Activated naive CD8-positive, alpha-beta T cell (primary cell): ENCODE measurements around the gene CXXC5.

Source experiments
- H3K27ac Mint-ChIP-seq: one replicate; pipeline ENCODE4 v1.8.0; 2021; ENCODE audit warnings: mixed read lengths
- H3K27me3 Mint-ChIP-seq: one replicate; pipeline ENCODE4 v1.8.0; 2021; ENCODE audit warnings: mixed read lengths
- H3K36me3 Mint-ChIP-seq: one replicate; pipeline ENCODE4 v1.8.0; 2021; ENCODE audit warnings: mixed read lengths
- H3K4me1 Mint-ChIP-seq: one replicate; pipeline ENCODE4 v1.8.0; 2021; ENCODE audit warnings: low read depth, mixed read lengths
- H3K4me3 Mint-ChIP-seq: one replicate; pipeline ENCODE4 v1.8.0; 2021; ENCODE audit warnings: mild to moderate bottlenecking, mixed read lengths
- H3K9me3 Mint-ChIP-seq: one replicate; pipeline ENCODE4 v1.8.0; 2021; ENCODE audit warnings: low read depth, mixed read lengths

Gene CXXC5

GRCh38 chr5:139635191-139635590 is 13.0 kb upstream of the CXXC5 start:
- Mint-ChIP-seq H3K27ac (peak overlapping the region; percentile 46), H3K36me3 (no peaks in the 10 kb centered on the region), H3K4me3 (no peak overlapping the region), H3K9me3 (no peaks in the 10 kb centered on the region), H3K4me1 (peaks cover 40% of the 10 kb centered on the region), H3K27me3 (no peaks in the 10 kb centered on the region)

GRCh38 chr5:139635606-139636206 is 12.4 kb upstream of the CXXC5 start:
- H3K27ac Mint-ChIP-seq, result peak overlapping the region; percentile 70
- H3K27me3 Mint-ChIP-seq, result no peaks in the 10 kb centered on the region
- peak overlapping the region; percentile 77 for H3K4me3 Mint-ChIP-seq
- H3K36me3 Mint-ChIP-seq, result no peaks in the 10 kb centered on the region
- H3K4me1 Mint-ChIP-seq, result peaks cover 40% of the 10 kb centered on the region
- H3K9me3 Mint-ChIP-seq, result no peaks in the 10 kb centered on the region

- peak overlapping the region; percentile 70 for H3K27ac Mint-ChIP-seq
- H3K4me1 Mint-ChIP-seq, result peaks cover 40% of the 10 kb centered on the region
- H3K27me3 Mint-ChIP-seq, result no peaks in the 10 kb centered on the region
- H3K4me3 Mint-ChIP-seq, result peak overlapping the region; percentile 77
- H3K9me3 Mint-ChIP-seq, result no peaks in the 10 kb centered on the region
- no peaks in the 10 kb centered on the region for H3K36me3 Mint-ChIP-seq
Observed at GRCh38 chr5:139636207-139636792, 11.8 kb upstream of the CXXC5 start.

GRCh38 chr5:139636975-139637408 is 11.2 kb upstream of the CXXC5 start:
- H3K27me3 Mint-ChIP-seq, result no peaks in the 10 kb centered on the region
- no peaks in the 10 kb centered on the region for H3K36me3 Mint-ChIP-seq
- H3K4me3 Mint-ChIP-seq, result peak overlapping the region; percentile 77
- peaks cover 40% of the 10 kb centered on the region for H3K4me1 Mint-ChIP-seq
- H3K27ac Mint-ChIP-seq, result peak overlapping the region; percentile 70
- no peaks in the 10 kb centered on the region for H3K9me3 Mint-ChIP-seq

GRCh38 chr5:139637438-139638089 is 10.6 kb upstream of the CXXC5 start:
- H3K9me3 Mint-ChIP-seq, result no peaks in the 10 kb centered on the region
- H3K27me3 Mint-ChIP-seq, result no peaks in the 10 kb centered on the region
- H3K27ac Mint-ChIP-seq, result no peak overlapping the region
- H3K36me3 Mint-ChIP-seq, result no peaks in the 10 kb centered on the region
- peaks cover 38% of the 10 kb centered on the region for H3K4me1 Mint-ChIP-seq
- peak overlapping the region; percentile 53 for H3K4me3 Mint-ChIP-seq

- H3K27me3 Mint-ChIP-seq, result no peaks in the 10 kb centered on the region
- no peaks in the 10 kb centered on the region for H3K36me3 Mint-ChIP-seq
- H3K4me1 Mint-ChIP-seq, result peaks cover 36% of the 10 kb centered on the region
- H3K9me3 Mint-ChIP-seq, result no peaks in the 10 kb centered on the region
- H3K27ac Mint-ChIP-seq, result no peak overlapping the region
- H3K4me3 Mint-ChIP-seq, result peak overlapping the region; percentile 53
Observed at GRCh38 chr5:139638090-139638735, 9.9 kb upstream of the CXXC5 start.

- no peaks in the 10 kb centered on the region for H3K9me3 Mint-ChIP-seq
- H3K27ac Mint-ChIP-seq, result no peak overlapping the region
- peaks cover 34% of the 10 kb centered on the region for H3K4me1 Mint-ChIP-seq
- no peaks in the 10 kb centered on the region for H3K27me3 Mint-ChIP-seq
- no peaks in the 10 kb centered on the region for H3K36me3 Mint-ChIP-seq
- no peak overlapping the region for H3K4me3 Mint-ChIP-seq
Observed at GRCh38 chr5:139638736-139639618, 9.2 kb upstream of the CXXC5 start.

- peak overlapping the region; percentile 5 for H3K27ac Mint-ChIP-seq
- H3K36me3 Mint-ChIP-seq, result no peaks in the 10 kb centered on the region
- H3K4me3 Mint-ChIP-seq, result no peak overlapping the region
- H3K9me3 Mint-ChIP-seq, result no peaks in the 10 kb centered on the region
- peaks cover 34% of the 10 kb centered on the region for H3K4me1 Mint-ChIP-seq
- H3K27me3 Mint-ChIP-seq, result no peaks in the 10 kb centered on the region
Observed at GRCh38 chr5:139639619-139640380, 8.3 kb upstream of the CXXC5 start.

- Mint-ChIP-seq H3K27ac (no peak overlapping the region), H3K9me3 (no peaks in the 10 kb centered on the region), H3K4me3 (no peak overlapping the region), H3K4me1 (peaks cover 29% of the 10 kb centered on the region), H3K36me3 (no peaks in the 10 kb centered on the region), H3K27me3 (no peaks in the 10 kb centered on the region)
Observed at GRCh38 chr5:139640421-139641115, 7.6 kb upstream of the CXXC5 start.

GRCh38 chr5:139641116-139642080 is 6.8 kb upstream of the CXXC5 start:
- H3K9me3 Mint-ChIP-seq, result no peaks in the 10 kb centered on the region
- no peaks in the 10 kb centered on the region for H3K36me3 Mint-ChIP-seq
- H3K27ac Mint-ChIP-seq, result no peak overlapping the region
- H3K27me3 Mint-ChIP-seq, result peaks cover under 1% of the 10 kb centered on the region
- no peak overlapping the region for H3K4me3 Mint-ChIP-seq
- peaks cover 21% of the 10 kb centered on the region for H3K4me1 Mint-ChIP-seq

- H3K9me3 Mint-ChIP-seq, result no peaks in the 10 kb centered on the region
- no peak overlapping the region for H3K27ac Mint-ChIP-seq
- H3K27me3 Mint-ChIP-seq, result peaks cover 3% of the 10 kb centered on the region
- no peaks in the 10 kb centered on the region for H3K36me3 Mint-ChIP-seq
- peaks cover 19% of the 10 kb centered on the region for H3K4me1 Mint-ChIP-seq
- no peak overlapping the region for H3K4me3 Mint-ChIP-seq
Observed at GRCh38 chr5:139642213-139642612, 5.9 kb upstream of the CXXC5 start.

GRCh38 chr5:139642891-139643871 is 5.0 kb upstream of the CXXC5 start:
- Mint-ChIP-seq H3K9me3 (no peaks in the 10 kb centered on the region), H3K4me1 (peaks cover 22% of the 10 kb centered on the region), H3K36me3 (no peaks in the 10 kb centered on the region), H3K4me3 (no peak overlapping the region), H3K27ac (no peak overlapping the region), H3K27me3 (peaks cover 4% of the 10 kb centered on the region)
